Epithelial cell of proximal tubule (primary cell): ENCODE measurements around the gene SMOC2. TPM values are rescaled to one million over a fixed set of nuclear protein-coding genes. Genes with fewer than 3 reads are reported as not detected.

ENCODE experiments used
- DNase-seq: peaks from one replicate; pipeline ENCODE4 v3.0.0-alpha.2; 2011; ENCODE audit warnings: low read depth
- H3K4me3 ChIP-seq: 2 replicates; pipeline ENCODE4 v1.5.1; 2011; ENCODE audit warnings: low read depth, mild to moderate bottlenecking, low read length
- total RNA-seq: library from RNA; depleted of rRNA; stranded (reverse); fragments of >200 nt; gene quantifications from 2 replicates; pipeline ENCODE4 v1.2.3, GENCODE V29; 2015
- TF ChIP-seq, protein P1 (sequence below): conservative IDR thresholded peaks from 2 replicates; pipeline ENCODE4 v1.5.1; 2012; ENCODE audit warnings: low read depth, mild to moderate bottlenecking, low read length

SMOC2 gene
- total RNA-seq, 1 donor from 2014 or later = 0.35 TPM

DNA sequence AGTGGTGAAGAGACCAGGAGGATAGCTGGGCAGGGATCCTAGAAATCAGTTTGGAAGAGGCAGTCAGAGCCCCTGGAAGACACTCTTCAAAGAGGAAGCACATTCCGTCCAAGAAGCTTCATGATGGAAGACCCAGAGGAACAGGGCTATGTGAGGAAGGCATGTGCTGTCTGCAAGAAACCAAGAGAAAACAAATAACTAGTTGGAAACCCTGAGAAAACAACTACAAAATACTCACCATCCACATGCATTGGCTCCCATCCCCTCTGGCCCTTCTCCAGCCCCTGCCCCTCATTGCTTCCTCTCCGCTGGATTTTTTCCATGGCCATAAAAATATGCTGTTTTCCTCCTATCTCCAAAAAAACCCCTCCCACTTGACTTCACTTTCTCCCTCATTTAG is 40.9 kb upstream of the SMOC2 start:
- DNase-seq = no peak
- TF ChIP-seq, protein P1, sequence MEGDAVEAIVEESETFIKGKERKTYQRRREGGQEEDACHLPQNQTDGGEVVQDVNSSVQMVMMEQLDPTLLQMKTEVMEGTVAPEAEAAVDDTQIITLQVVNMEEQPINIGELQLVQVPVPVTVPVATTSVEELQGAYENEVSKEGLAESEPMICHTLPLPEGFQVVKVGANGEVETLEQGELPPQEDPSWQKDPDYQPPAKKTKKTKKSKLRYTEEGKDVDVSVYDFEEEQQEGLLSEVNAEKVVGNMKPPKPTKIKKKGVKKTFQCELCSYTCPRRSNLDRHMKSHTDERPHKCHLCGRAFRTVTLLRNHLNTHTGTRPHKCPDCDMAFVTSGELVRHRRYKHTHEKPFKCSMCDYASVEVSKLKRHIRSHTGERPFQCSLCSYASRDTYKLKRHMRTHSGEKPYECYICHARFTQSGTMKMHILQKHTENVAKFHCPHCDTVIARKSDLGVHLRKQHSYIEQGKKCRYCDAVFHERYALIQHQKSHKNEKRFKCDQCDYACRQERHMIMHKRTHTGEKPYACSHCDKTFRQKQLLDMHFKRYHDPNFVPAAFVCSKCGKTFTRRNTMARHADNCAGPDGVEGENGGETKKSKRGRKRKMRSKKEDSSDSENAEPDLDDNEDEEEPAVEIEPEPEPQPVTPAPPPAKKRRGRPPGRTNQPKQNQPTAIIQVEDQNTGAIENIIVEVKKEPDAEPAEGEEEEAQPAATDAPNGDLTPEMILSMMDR = no peak
- no peak overlapping the region for H3K4me3 ChIP-seq

DNA sequence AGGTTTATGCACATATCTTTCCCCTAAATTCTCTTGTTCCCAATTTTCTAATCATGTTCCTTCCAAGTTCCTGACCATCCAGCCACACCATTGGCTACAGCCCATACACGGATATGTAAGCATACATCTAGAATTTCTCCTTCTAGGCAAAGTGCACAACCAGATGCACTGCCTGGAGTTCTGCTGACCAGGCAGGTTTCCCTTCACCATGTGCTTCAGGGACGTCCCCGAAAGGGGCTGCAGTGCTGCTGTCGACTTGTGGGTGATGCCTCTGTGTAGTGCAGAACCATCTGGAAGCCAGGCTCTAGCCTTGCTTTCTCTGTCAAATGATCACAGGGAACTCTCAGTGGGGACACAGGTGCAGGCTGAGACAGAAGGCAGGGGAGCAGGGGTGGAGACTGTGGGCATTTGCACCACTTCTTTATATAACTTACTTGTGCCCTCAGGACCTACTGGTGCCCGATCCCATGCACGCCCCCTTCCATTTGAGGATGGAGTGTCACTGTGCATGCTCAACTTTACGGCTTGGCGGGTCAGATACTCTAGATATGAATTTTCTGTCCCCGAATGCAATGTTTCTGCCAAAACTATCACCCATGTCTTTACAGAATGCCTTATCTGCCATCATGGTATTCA is 37.5 kb upstream of the SMOC2 start:
- TF ChIP-seq, protein P1 = no peak
- no peak overlapping the region for H3K4me3 ChIP-seq
- DNase-seq = no peak

DNA sequence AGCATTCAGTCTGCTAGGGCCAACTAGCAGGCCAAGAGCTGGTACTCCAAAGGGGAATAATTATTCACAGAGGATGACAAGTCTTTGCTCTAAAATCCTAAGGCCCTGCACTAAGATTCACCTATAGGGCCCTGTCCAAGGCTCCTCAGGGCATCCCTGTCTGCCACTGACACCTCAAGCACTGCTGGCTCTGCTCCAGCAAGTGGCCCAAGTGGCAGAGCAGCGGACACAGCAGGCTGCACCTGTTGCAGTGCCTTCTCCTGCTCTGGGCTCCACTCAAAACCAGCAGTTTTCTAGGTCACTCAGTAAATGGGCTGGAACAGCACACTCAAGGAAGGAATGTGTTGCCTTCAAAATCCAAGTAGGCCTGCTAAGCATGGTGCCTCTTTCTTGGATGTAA is 36.4 kb upstream of the SMOC2 start:
- no peak overlapping the region for H3K4me3 ChIP-seq
- no peak for DNase-seq
- TF ChIP-seq, protein P1 = no peak

DNA sequence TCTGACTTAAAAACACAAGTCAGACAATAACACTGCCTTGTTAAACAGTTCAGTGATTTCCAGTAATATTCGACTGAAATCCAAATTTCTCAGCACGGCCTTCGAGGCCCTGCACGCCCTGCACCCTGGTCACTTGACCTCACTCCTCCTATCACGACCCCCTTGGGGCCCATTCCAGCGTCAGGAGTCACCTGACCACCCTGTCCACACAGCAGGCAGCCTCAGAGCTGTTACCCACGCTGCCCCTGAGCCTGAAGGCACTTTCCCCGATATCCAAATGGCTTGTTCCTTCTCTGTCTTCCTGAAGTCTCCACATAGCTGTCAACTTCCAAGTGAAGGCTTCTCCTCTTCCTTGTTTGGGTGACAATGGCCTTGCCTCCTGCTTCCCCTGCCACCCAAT is 33.1 kb upstream of the SMOC2 start:
- TF ChIP-seq, protein P1 = no peak
- DNase-seq = no peak
- H3K4me3 ChIP-seq = no peak overlapping the region

DNA sequence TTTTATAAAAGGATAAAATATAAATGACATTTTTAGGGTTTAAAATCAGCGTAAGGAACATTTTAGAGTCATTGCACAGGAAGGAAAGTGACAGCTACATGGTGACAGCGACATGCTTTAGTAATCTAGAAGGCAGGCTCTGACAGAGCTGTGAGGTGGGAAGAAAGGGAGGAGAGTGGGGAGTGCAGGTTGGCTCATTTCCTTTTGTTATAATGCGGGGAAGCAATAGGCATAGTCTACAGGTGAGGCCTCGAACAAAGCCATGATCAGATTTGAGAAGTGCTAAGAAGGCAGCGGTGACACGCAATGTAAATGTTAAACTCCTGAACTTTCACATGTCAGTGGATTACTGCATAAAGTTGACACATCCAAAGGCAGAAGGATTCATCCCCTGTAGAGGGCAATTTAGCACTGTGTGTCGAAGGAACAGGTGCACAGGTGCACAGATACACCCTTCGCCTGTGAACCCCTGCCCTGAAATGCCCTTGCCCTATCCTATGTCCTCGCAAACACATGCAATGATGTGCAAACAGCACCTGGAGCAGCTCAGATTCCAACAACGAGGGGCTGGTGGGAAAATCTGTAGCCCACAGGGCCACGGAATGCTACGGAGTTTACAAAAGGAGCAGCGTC is 32.4 kb upstream of the SMOC2 start:
- no peak for DNase-seq
- no peak overlapping the region for H3K4me3 ChIP-seq
- TF ChIP-seq, protein P1 = no peak

DNA sequence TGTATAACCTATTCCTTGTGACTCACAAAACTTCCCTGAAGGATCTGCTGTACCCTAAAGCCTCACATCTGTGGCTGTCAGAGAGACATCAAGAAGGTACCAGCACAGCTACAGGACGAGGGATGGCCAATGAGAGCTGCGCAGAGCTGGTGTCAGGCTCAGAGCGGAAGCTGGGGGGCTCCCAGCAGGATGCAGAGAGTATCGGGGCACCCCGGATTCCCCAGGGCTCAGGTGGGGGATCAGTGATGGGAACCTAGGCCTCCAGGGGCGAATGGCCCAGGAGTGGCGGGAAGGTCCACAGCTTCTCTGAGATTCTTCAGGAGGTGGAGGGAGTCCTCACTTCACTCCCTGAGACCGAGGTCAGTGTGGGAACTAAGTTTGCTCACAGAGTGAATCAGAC is 30.9 kb upstream of the SMOC2 start:
- TF ChIP-seq, protein P1 = no peak
- no peak overlapping the region for H3K4me3 ChIP-seq
- DNase-seq = no peak

DNA sequence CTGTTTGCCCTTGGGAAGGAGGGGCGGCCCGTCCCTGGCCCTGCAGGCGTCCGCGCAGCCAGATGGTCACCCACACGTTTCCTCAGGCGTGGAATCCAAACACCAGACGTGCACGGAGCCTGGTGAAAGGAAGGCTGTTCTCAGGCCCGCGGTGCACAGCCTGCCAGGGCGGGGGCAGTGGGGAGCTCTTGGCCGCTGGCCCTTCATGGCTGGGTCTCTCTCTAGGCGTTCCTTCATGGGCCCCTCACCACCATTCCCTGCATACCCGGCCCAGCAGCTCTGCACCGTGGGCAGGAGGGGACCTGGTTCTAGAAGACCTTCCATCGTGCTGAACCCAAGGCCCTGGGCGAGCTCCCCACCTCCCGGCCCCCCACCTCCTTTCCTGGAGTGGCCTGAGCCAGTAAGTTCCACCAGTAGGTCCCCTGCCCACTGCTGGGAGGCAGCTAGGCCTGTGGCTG is 30.4 kb upstream of the SMOC2 start:
- no peak overlapping the region for H3K4me3 ChIP-seq
- TF ChIP-seq, protein P1 = no peak
- DNase-seq = no peak
